ENCODE data around the gene CHST1.

Gene CHST1

GRCh38 chr11:45646275-45646927 is 19.0 kb downstream of the CHST1 start:
- no peak for DNase-seq (ENCODE audit: low read depth)

GRCh38 chr11:45644981-45645889 is 20.2 kb downstream of the CHST1 start:
- no peak for DNase-seq (ENCODE audit: low read depth)

- DNase-seq (ENCODE audit: low read depth) = no peak
These were observed 21.7 kb downstream of the CHST1 start for GRCh38 chr11:45643598-45644260.

- DNase-seq (ENCODE audit: low read depth) = no peak
These were observed 23.5 kb downstream of the CHST1 start for GRCh38 chr11:45641961-45642360.

- no peak for DNase-seq (ENCODE audit: low read depth)
These were observed 27.4 kb downstream of the CHST1 start for GRCh38 chr11:45638051-45638450.

GRCh38 chr11:45635907-45636306 is 29.5 kb downstream of the CHST1 start:
- DNase-seq (ENCODE audit: low read depth) = no peak

- DNase-seq (ENCODE audit: low read depth) = no peak
These were observed 39.8 kb downstream of the CHST1 start for GRCh38 chr11:45625611-45626010.

GRCh38 chr11:45624095-45624494 is 41.3 kb downstream of the CHST1 start:
- DNase-seq (ENCODE audit: low read depth) = no peak

GRCh38 chr11:45622861-45623260 is 42.6 kb downstream of the CHST1 start:
- no peak for DNase-seq (ENCODE audit: low read depth)

GRCh38 chr11:45622283-45622682 is 43.1 kb downstream of the CHST1 start:
- DNase-seq (ENCODE audit: low read depth) = no peak

GRCh38 chr11:45621588-45621987 is 43.8 kb downstream of the CHST1 start:
- no peak for DNase-seq (ENCODE audit: low read depth)

- no peak for DNase-seq (ENCODE audit: low read depth)
These were observed 45.2 kb downstream of the CHST1 start for GRCh38 chr11:45620243-45620642.

- DNase-seq (ENCODE audit: low read depth) = no peak
These were observed 46.5 kb downstream of the CHST1 start for GRCh38 chr11:45618897-45619296.

- DNase-seq (ENCODE audit: low read depth) = no peak
These were observed 47.4 kb downstream of the CHST1 start for GRCh38 chr11:45617871-45618601.

GRCh38 chr11:45616802-45617549 is 48.4 kb downstream of the CHST1 start:
- DNase-seq (ENCODE audit: low read depth) = no peak

- no peak for DNase-seq (ENCODE audit: low read depth)
These were observed 50.1 kb downstream of the CHST1 start for GRCh38 chr11:45615182-45615792.

GRCh38 chr11:45614196-45614828 is 51.1 kb downstream of the CHST1 start:
- DNase-seq (ENCODE audit: low read depth) = no peak

- DNase-seq (ENCODE audit: low read depth) = no peak
These were observed 54.8 kb downstream of the CHST1 start for GRCh38 chr11:45610627-45611026.

- DNase-seq (ENCODE audit: low read depth) = no peak
These were observed 55.5 kb downstream of the CHST1 start for GRCh38 chr11:45609902-45610301.

- DNase-seq (ENCODE audit: low read depth) = no peak
These were observed 56.1 kb downstream of the CHST1 start for GRCh38 chr11:45609337-45609736.
